ENCODE results near the gene CBX4. TPM values are rescaled to one million over a fixed set of nuclear protein-coding genes. Genes with fewer than 3 reads are reported as not detected.

CBX4 gene
- total and polyA plus RNA-seq, 10 of the 15 experiments (the other 5 are each of a cell fraction or from before 2014, with no cell fraction given): 0.69 to 24.6 (median 4.2) TPM

GRCh38 chr17:79802736-79803420 is 36.4 kb downstream of the CBX4 start:
- POLR2A ChIA-PET: interaction anchor here (0.6 kb wide), 1 partner anchor 399 kb away, joined by 5 read pairs; no protein-coding TSS in a partner anchor
- no peaks in the 10 kb centered on the region for H3K79me2 ChIP-seq (ENCODE audit: control insufficient read depth, insufficient read depth, low read length)
- no peak overlapping the region for H2AFZ ChIP-seq (ENCODE audit: control insufficient read depth, low read depth, low read length)
- H3K36me3 ChIP-seq (ENCODE audit: control insufficient read depth in 2 of 2, insufficient read depth in 2 of 2, low read length in 1 of 2): no peaks in the 10 kb centered on the region
- H3K4me1 ChIP-seq (ENCODE audit: control insufficient read depth, insufficient read depth, low read length): peaks cover 53% of the 10 kb centered on the region
- H3K27ac ChIP-seq (ENCODE audit: control insufficient read depth, insufficient read depth): no peak overlapping the region
- H3K4me3 ChIP-seq: no peak overlapping the region
- H3K9ac ChIP-seq (ENCODE audit: control insufficient read depth, insufficient read depth, low read length): no peak overlapping the region
- intact Hi-C loops (cut with micrococcal nuclease; ENCODE audit: unreplicated experiment) (loop anchor here (5.0 kb wide), 1 partner anchor 34 kb away; the partner anchor contains the start of gene CBX4), in situ Hi-C loops (cut with MboI) (no loop called here)
- peaks cover 26 to 51% of the 10 kb centered on the region in 2 experiments for H3K27me3 ChIP-seq (replicated peaks in 1 of 2; ENCODE audit: control insufficient read depth in 2 of 2, insufficient read depth in 2 of 2, low read length in 1 of 2)
- ATAC-seq (no peak), DNase-seq (ENCODE audit: low read depth, low spot score) (no peak), FAIRE-seq (no peak)
- CTCF ChIA-PET: interaction anchor here (1.2 kb wide), 1 partner anchor 62 kb away, joined by 3 read pairs; no protein-coding TSS in a partner anchor
- H3K9me3 ChIP-seq (replicated peaks; ENCODE audit: control insufficient read depth, insufficient read depth, low read length): no peaks in the 10 kb centered on the region; the same call in 2 of the 3 replicates
- no TSS peak for BruUV-seq (replicated peaks)
- SMC1A ChIA-PET (ENCODE audit: uncharacterized antibody, unreplicated experiment): no interaction called here
- RAD21 ChIA-PET (ENCODE audit: unreplicated experiment): no interaction called here
- no peak overlapping the region for H3K4me2 ChIP-seq (ENCODE audit: control insufficient read depth, insufficient read depth)
- no peaks in the 10 kb centered on the region for H4K20me1 ChIP-seq (ENCODE audit: control insufficient read depth, insufficient read depth)
- 50% methylated on average over 38 of the region's 57 CpGs for WGBS (ENCODE audit: insufficient coverage, insufficient replicate concordance, low lambda C conversion rate, missing lambda C conversion rate)
- TF ChIP-seq, protein P1, sequence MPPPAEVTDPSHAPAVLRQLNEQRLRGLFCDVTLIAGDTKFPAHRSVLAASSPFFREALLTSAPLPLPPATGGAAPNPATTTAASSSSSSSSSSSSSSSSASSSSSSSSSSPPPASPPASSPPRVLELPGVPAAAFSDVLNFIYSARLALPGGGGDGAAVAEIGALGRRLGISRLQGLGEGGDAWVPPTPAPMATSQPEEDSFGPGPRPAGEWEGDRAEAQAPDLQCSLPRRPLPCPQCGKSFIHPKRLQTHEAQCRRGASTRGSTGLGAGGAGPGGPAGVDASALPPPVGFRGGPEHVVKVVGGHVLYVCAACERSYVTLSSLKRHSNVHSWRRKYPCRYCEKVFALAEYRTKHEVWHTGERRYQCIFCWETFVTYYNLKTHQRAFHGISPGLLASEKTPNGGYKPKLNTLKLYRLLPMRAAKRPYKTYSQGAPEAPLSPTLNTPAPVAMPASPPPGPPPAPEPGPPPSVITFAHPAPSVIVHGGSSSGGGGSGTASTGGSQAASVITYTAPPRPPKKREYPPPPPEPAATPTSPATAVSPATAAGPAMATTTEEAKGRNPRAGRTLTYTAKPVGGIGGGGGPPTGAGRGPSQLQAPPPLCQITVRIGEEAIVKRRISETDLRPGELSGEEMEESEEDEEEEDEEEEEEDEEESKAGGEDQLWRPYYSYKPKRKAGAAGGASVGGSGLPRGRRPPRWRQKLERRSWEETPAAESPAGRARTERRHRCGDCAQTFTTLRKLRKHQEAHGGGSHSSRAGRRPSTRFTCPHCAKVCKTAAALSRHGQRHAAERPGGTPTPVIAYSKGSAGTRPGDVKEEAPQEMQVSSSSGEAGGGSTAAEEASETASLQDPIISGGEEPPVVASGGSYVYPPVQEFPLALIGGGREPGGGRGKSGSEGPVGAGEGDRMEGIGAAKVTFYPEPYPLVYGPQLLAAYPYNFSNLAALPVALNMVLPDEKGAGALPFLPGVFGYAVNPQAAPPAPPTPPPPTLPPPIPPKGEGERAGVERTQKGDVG (CRISPR knock-in tag; IDR thresholded peaks at IDR 0.05): no peak
- TF ChIP-seq USF1 (IDR thresholded peaks at IDR 0.05; ENCODE audit: borderline replicate concordance, extremely low read length, insufficient read depth, low read depth, low read length) (no peak), KLF5 (IDR thresholded peaks at IDR 0.05; ENCODE audit: partially characterized antibody) (no peak), HCFC1 (IDR thresholded peaks at IDR 0.05; ENCODE audit: low read length) (no peak), PKNOX1 (IDR thresholded peaks at IDR 0.05) (no peak), TAF1 (IDR thresholded peaks at IDR 0.05; ENCODE audit: borderline replicate concordance, low read depth, low read length) (no peak), IKZF1 (conservative IDR thresholded peaks at IDR 0.05) (no peak), NFYA (IDR thresholded peaks at IDR 0.05; ENCODE audit: borderline replicate concordance, low read depth, low read length) (no peak), SMAD5 (IDR thresholded peaks at IDR 0.05; ENCODE audit: low read depth) (no peak)
